Panc1 (cell line): ENCODE data around the gene DLGAP1.

Experiments
- CTCF ChIP-seq: fragments of 450-650 bp; IDR thresholded peaks from 2 replicates; pipeline ENCODE4 v1.5.1; 2017; ENCODE audit warnings: mild to moderate bottlenecking
- REST ChIP-seq, 2 experiments: IDR thresholded peaks; 2 replicates each; pipeline ENCODE4 v1.6.1; 2011 to 2012; ENCODE audit warnings: low read depth in 2 of 2, control low read depth in 1 of 2, low read length in 1 of 2, mild to moderate bottlenecking in 1 of 2, moderate library complexity in 1 of 2; ENCODE audit not compliant: insufficient read depth in 1 of 2
- SIN3A ChIP-seq: IDR thresholded peaks from 2 replicates; pipeline ENCODE4 v1.6.1; 2012; ENCODE audit warnings: low read depth, mild to moderate bottlenecking, low read length, moderate library complexity, borderline replicate concordance; ENCODE audit not compliant: insufficient read depth

- TF ChIP-seq CTCF (no peak), SIN3A (no peak), REST (IDR thresholded peaks at IDR 0.05; ENCODE audit: insufficient read depth in 1 of 2, low read depth in 2 of 2, low read length in 1 of 2) (no peak)
These were observed 476.1 kb downstream of the DLGAP1 start for GRCh38 chr18:3979024-3979423.
